Panc1 (cell line): ENCODE data around the gene LKAAEAR1. TPM values are rescaled to one million over a fixed set of nuclear protein-coding genes. Genes with fewer than 3 reads are reported as not detected.

Experiments used
- ATAC-seq: fragments of 200-7000 bp; cut with Tn5 transposase; 2 replicates; pipeline ENCODE4 v1.9.1; 2020; ENCODE audit warnings: mild to moderate bottlenecking, moderate library complexity
- BruUV-seq: library from RNA; stranded (reverse); fragments of 400-500 nt; replicated peaks from 2 replicates; lab custom pipeline; 2021; lab: Mats Ljungman, UMichigan
- CTCF ChIA-PET: fragments of 300-600 bp; sonication (Branson Sonifier 250); formaldehyde crosslinking; loops from one replicate; lab custom pipeline; 2022; ENCODE audit warnings: antibody characterized with exemption; lab: Charles Lee
- POLR2A ChIA-PET: fragments of 300-600 bp; sonication (Branson Sonifier 250); formaldehyde crosslinking; loops from one replicate; lab custom pipeline; 2022; ENCODE audit warnings: antibody characterized with exemption; lab: Charles Lee
- DNase-seq: peaks from one replicate; pipeline ENCODE4 v3.0.0-alpha.2; 2010; ENCODE audit warnings: low read depth, low spot score
- H3K27ac ChIP-seq: 2 replicates; pipeline ENCODE4 v1.5.1; 2011; ENCODE audit warnings: mild to moderate bottlenecking, low read length, inconsistent platforms
- H3K27me3 ChIP-seq: fragments of 200-500 bp; sonication (Bioruptor generic); 2 replicates; pipeline ENCODE4 v1.6.0; 2014; ENCODE audit warnings: low read length, inconsistent platforms; ENCODE audit not compliant: control insufficient read depth, insufficient read depth
- H3K36me3 ChIP-seq: fragments of 200-500 bp; sonication (Bioruptor generic); 2 replicates; pipeline ENCODE4 v1.5.1; 2014; ENCODE audit warnings: inconsistent platforms, mild to moderate bottlenecking, low read length, moderate library complexity; ENCODE audit not compliant: control insufficient read depth, insufficient read depth
- H3K4me1 ChIP-seq: 2 replicates; pipeline ENCODE4 v1.5.1; 2011; ENCODE audit warnings: inconsistent platforms, mild to moderate bottlenecking, low read length, moderate library complexity; ENCODE audit not compliant: control insufficient read depth, insufficient read depth
- H3K4me3 ChIP-seq, 2 experiments: 2 replicates each; pipeline ENCODE4 v1.5.1; 2011 to 2012; ENCODE audit warnings: low read depth in 2 of 2, low read length in 2 of 2, mild to moderate bottlenecking in 2 of 2, inconsistent platforms in 1 of 2, moderate library complexity in 1 of 2
- H3K9me3 ChIP-seq: fragments of 200-500 bp; sonication (Bioruptor generic); 2 replicates; pipeline ENCODE4 v1.5.1; 2014; ENCODE audit warnings: low read depth, mild to moderate bottlenecking, inconsistent platforms, low read length, moderate library complexity; ENCODE audit not compliant: control insufficient read depth, insufficient read depth
- POLR2AphosphoS5 ChIP-seq: IDR thresholded peaks from 2 replicates; pipeline ENCODE4 v1.6.1; 2012; ENCODE audit warnings: mild to moderate bottlenecking, low read depth, low read length, moderate library complexity
- SIN3A ChIP-seq: IDR thresholded peaks from 2 replicates; pipeline ENCODE4 v1.6.1; 2012; ENCODE audit warnings: low read depth, mild to moderate bottlenecking, low read length, moderate library complexity, borderline replicate concordance; ENCODE audit not compliant: insufficient read depth
- TCF7L2 ChIP-seq: IDR thresholded peaks from 2 replicates; pipeline ENCODE4 v1.6.1; 2011; ENCODE audit warnings: mild to moderate bottlenecking, low read depth, low read length, inconsistent platforms
- in situ Hi-C: cut with HindIII; loops from 2 replicates; pipeline ENCODE4 v1.10.0; 2016; ENCODE audit warnings: low sequenced_read_pairs, low pct_unique_long_range_greater_than_20kb
- intact Hi-C: fragments of 100-400 bp; cut with micrococcal nuclease; formaldehyde crosslinking; loops from one replicate; pipeline ENCODE4 v1.10.0; 2022; ENCODE audit not compliant: unreplicated experiment
- total RNA-seq: library from RNA; stranded (reverse); gene quantifications from one replicate; pipeline ENCODE4 v1.2.1, GENCODE V29; 2021; ENCODE audit not compliant: unreplicated experiment
- TF ChIP-seq, protein P1 (sequence below), 2 experiments: IDR thresholded peaks; 2 replicates each; pipeline ENCODE4 v1.6.1; 2011 to 2012; ENCODE audit warnings: low read depth in 2 of 2, control low read depth in 1 of 2, low read length in 1 of 2, mild to moderate bottlenecking in 1 of 2, moderate library complexity in 1 of 2; ENCODE audit not compliant: insufficient read depth in 1 of 2
- TF ChIP-seq, protein P2 (sequence below): fragments of 450-650 bp; IDR thresholded peaks from 2 replicates; pipeline ENCODE4 v1.5.1; 2017; ENCODE audit warnings: mild to moderate bottlenecking

LKAAEAR1 gene
- total RNA-seq, 1 experiment from 2014 or later: 0.67 TPM

- Histone ChIP-seq H3K27me3 (no peaks in the 10 kb centered on the region), H3K4me3 (no peak overlapping the region), H3K4me1 (no peaks in the 10 kb centered on the region), H3K27ac (no peak overlapping the region), H3K9me3 (no peaks in the 10 kb centered on the region), H3K36me3 (no peaks in the 10 kb centered on the region)
- ChIA-PET POLR2A (no interaction called here), CTCF (interaction anchor here (0.6 kb wide), 1 partner anchor 20 kb away, joined by 5 read pairs; no protein-coding TSS in a partner anchor)
- ATAC-seq (no peak), DNase-seq (no peak)
- in situ Hi-C loops (no loop called here), intact Hi-C loops (no loop called here)
- TF ChIP-seq TCF7L2: no peak
- TF ChIP-seq, protein P1, sequence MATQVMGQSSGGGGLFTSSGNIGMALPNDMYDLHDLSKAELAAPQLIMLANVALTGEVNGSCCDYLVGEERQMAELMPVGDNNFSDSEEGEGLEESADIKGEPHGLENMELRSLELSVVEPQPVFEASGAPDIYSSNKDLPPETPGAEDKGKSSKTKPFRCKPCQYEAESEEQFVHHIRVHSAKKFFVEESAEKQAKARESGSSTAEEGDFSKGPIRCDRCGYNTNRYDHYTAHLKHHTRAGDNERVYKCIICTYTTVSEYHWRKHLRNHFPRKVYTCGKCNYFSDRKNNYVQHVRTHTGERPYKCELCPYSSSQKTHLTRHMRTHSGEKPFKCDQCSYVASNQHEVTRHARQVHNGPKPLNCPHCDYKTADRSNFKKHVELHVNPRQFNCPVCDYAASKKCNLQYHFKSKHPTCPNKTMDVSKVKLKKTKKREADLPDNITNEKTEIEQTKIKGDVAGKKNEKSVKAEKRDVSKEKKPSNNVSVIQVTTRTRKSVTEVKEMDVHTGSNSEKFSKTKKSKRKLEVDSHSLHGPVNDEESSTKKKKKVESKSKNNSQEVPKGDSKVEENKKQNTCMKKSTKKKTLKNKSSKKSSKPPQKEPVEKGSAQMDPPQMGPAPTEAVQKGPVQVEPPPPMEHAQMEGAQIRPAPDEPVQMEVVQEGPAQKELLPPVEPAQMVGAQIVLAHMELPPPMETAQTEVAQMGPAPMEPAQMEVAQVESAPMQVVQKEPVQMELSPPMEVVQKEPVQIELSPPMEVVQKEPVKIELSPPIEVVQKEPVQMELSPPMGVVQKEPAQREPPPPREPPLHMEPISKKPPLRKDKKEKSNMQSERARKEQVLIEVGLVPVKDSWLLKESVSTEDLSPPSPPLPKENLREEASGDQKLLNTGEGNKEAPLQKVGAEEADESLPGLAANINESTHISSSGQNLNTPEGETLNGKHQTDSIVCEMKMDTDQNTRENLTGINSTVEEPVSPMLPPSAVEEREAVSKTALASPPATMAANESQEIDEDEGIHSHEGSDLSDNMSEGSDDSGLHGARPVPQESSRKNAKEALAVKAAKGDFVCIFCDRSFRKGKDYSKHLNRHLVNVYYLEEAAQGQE (IDR thresholded peaks at IDR 0.05; ENCODE audit: insufficient read depth in 1 of 2, low read depth in 2 of 2, low read length in 1 of 2): no peak
- no peak for TF ChIP-seq SIN3A
- no peak for TF ChIP-seq POLR2AphosphoS5
- TF ChIP-seq, protein P2, sequence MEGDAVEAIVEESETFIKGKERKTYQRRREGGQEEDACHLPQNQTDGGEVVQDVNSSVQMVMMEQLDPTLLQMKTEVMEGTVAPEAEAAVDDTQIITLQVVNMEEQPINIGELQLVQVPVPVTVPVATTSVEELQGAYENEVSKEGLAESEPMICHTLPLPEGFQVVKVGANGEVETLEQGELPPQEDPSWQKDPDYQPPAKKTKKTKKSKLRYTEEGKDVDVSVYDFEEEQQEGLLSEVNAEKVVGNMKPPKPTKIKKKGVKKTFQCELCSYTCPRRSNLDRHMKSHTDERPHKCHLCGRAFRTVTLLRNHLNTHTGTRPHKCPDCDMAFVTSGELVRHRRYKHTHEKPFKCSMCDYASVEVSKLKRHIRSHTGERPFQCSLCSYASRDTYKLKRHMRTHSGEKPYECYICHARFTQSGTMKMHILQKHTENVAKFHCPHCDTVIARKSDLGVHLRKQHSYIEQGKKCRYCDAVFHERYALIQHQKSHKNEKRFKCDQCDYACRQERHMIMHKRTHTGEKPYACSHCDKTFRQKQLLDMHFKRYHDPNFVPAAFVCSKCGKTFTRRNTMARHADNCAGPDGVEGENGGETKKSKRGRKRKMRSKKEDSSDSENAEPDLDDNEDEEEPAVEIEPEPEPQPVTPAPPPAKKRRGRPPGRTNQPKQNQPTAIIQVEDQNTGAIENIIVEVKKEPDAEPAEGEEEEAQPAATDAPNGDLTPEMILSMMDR: no peak
- no TSS peak for BruUV-seq
Observed at GRCh38 chr20:64099880-64100565, 15.8 kb upstream of the LKAAEAR1 start.

DNA sequence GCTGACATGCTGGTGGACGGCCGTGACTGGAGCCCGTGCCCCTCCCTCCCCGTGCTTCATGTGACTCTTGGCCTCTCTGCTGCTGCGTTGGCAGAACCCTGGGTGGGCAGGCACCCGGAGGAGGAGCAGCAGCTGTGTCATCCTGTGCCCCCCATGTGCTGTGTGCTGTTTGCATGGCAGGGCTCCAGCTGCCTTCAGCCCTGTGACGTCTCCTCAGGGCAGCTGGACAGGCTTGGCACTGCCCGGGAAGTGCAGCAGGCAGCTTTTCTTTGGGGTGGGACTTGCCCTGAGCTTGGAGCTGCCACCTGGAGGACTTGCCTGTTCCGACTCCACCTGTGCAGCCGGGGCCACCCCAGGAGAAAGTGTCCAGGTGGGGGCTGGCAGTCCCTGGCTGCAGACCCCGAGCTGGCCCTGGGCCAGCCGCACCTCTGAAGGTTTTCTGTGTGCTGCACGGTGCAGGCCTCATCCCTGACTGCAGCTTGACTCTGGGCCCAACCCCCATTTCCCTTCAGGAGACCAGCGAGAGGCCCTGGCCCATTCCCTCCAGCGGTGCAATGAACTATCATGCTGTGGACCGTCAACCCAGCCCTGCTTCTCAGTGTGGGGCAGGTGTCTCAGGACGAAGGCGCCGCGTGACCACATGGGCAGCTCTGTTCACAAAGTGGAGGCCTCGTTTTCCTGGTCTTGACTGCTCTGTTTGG is 15.0 kb upstream of the LKAAEAR1 start:
- Histone ChIP-seq H3K36me3 (no peaks in the 10 kb centered on the region), H3K4me3 (no peak overlapping the region), H3K27ac (no peak overlapping the region), H3K27me3 (no peaks in the 10 kb centered on the region), H3K4me1 (no peaks in the 10 kb centered on the region), H3K9me3 (no peaks in the 10 kb centered on the region)
- ATAC-seq (no peak), DNase-seq (no peak)
- CTCF ChIA-PET: no interaction called here
- no TSS peak for BruUV-seq
- POLR2A ChIA-PET: no interaction called here
- intact Hi-C loops (no loop called here), in situ Hi-C loops (no loop called here)
- TF ChIP-seq, protein P1 (IDR thresholded peaks at IDR 0.05; ENCODE audit: insufficient read depth in 1 of 2, low read depth in 2 of 2, low read length in 1 of 2): no peak
- no peak for TF ChIP-seq POLR2AphosphoS5
